Activated B cell treated with CpG ODN at 0.5 μM for 24 hours (primary cell): Measurements from ENCODE around the gene FAM120C. TPM values are rescaled to one million over a fixed set of nuclear protein-coding genes. Genes with fewer than 3 reads are reported as not detected.
A peak's percentile ranks its signal among the peaks of the same experiment; 100 is the strongest.

Experiments used
- ATAC-seq: fragments of 200-7000 bp; cut with Tn5 transposase; one replicate; pipeline ENCODE4 v1.10.0; 2021; ENCODE audit warnings: low read depth, mild to moderate bottlenecking, moderate library complexity
- CTCF ChIA-PET: fragments of 350-600 bp; sonication (Branson Sonifier 250); formaldehyde crosslinking; loops from one replicate; lab custom pipeline; 2021; ENCODE audit warnings: antibody characterized with exemption; lab: Charles Lee
- POLR2A ChIA-PET: fragments of 350-600 bp; sonication (Branson Sonifier 250); formaldehyde crosslinking; loops from one replicate; lab custom pipeline; 2021; ENCODE audit warnings: antibody characterized with exemption; lab: Charles Lee
- DNase-seq: peaks from one replicate; pipeline ENCODE4 v3.0.0; 2022
- H3K27ac Mint-ChIP-seq: one replicate; pipeline ENCODE4 v1.8.0; 2020; ENCODE audit warnings: mixed read lengths
- H3K27me3 Mint-ChIP-seq: one replicate; pipeline ENCODE4 v1.8.0; 2021; ENCODE audit warnings: mixed read lengths
- H3K36me3 Mint-ChIP-seq: one replicate; pipeline ENCODE4 v1.8.0; 2021; ENCODE audit warnings: low read depth, mixed read lengths
- H3K4me1 Mint-ChIP-seq: one replicate; pipeline ENCODE4 v1.8.0; 2021; ENCODE audit warnings: mixed read lengths
- H3K4me3 Mint-ChIP-seq: one replicate; pipeline ENCODE4 v1.8.0; 2020; ENCODE audit warnings: mild to moderate bottlenecking, mixed read lengths
- H3K9me3 Mint-ChIP-seq: one replicate; pipeline ENCODE4 v1.8.0; 2020; ENCODE audit warnings: mixed read lengths
- CTCF ChIP-seq: fragments of 200-600 bp; IDR thresholded peaks from one replicate; pipeline ENCODE4 v1.8.0; 2022; ENCODE audit warnings: antibody characterized with exemption, mild to moderate bottlenecking
- intact Hi-C: fragments of 100-400 bp; cut with micrococcal nuclease; formaldehyde crosslinking; loops from one replicate; pipeline ENCODE4 v1.15.1; 2024
- total RNA-seq: library from RNA; stranded (reverse); gene quantifications from 2 replicates; pipeline ENCODE4 v1.2.3, GENCODE V29; 2022

Gene FAM120C
- total RNA-seq, 1 donor from 2014 or later, result 20.2 TPM

GRCh38 chrX:54063361-54063760 is 119.7 kb downstream of the FAM120C start:
- no peak for DNase-seq
- Mint-ChIP-seq H3K4me1 (no peaks in the 10 kb centered on the region), H3K4me3 (no peak overlapping the region), H3K9me3 (no peaks in the 10 kb centered on the region), H3K27ac (no peak overlapping the region), H3K36me3 (no peaks in the 10 kb centered on the region), H3K27me3 (no peaks in the 10 kb centered on the region)
- no peak for TF ChIP-seq CTCF
- ChIA-PET CTCF (no interaction called here), POLR2A (no interaction called here)
- intact Hi-C loops, result no loop called here
- no peak for ATAC-seq

GRCh38 chrX:54049801-54050200 is 133.3 kb downstream of the FAM120C start:
- H3K27ac Mint-ChIP-seq, result no peak overlapping the region
- no peak for TF ChIP-seq CTCF
- H3K9me3 Mint-ChIP-seq, result no peaks in the 10 kb centered on the region
- no peak for DNase-seq
- peaks cover 9% of the 10 kb centered on the region for H3K4me1 Mint-ChIP-seq
- H3K36me3 Mint-ChIP-seq, result no peaks in the 10 kb centered on the region
- no peak overlapping the region for H3K4me3 Mint-ChIP-seq
- no peaks in the 10 kb centered on the region for H3K27me3 Mint-ChIP-seq
- ChIA-PET CTCF (no interaction called here), POLR2A (no interaction called here)
- intact Hi-C loops, result no loop called here
- no peak for ATAC-seq

- Mint-ChIP-seq H3K27me3 (no peaks in the 10 kb centered on the region), H3K4me3 (no peak overlapping the region), H3K4me1 (peaks cover 10% of the 10 kb centered on the region), H3K9me3 (no peaks in the 10 kb centered on the region), H3K27ac (no peak overlapping the region), H3K36me3 (peaks cover 2% of the 10 kb centered on the region)
- no peak for TF ChIP-seq CTCF
- ATAC-seq, result no peak
- ChIA-PET CTCF (no interaction called here), POLR2A (no interaction called here)
- DNase-seq, result no peak
- intact Hi-C loops, result no loop called here
These were observed 134.6 kb downstream of the FAM120C start for GRCh38 chrX:54048412-54048811.

GRCh38 chrX:54045563-54046228 is 137.4 kb downstream of the FAM120C start:
- DNase-seq (no peak), ATAC-seq (no peak)
- intact Hi-C loops, result loop anchor here (2.0 kb wide), 1 partner anchor 821 kb away; the partner anchor contains the start of gene KDM5C
- H3K27me3 Mint-ChIP-seq, result no peaks in the 10 kb centered on the region
- peaks cover 14% of the 10 kb centered on the region for H3K36me3 Mint-ChIP-seq
- no peak for TF ChIP-seq CTCF
- H3K27ac Mint-ChIP-seq, result peak overlapping the region; percentile 96
- CTCF ChIA-PET, result no interaction called here
- H3K4me3 Mint-ChIP-seq, result no peak overlapping the region
- H3K4me1 Mint-ChIP-seq, result peaks cover 15% of the 10 kb centered on the region
- H3K9me3 Mint-ChIP-seq, result no peaks in the 10 kb centered on the region
- POLR2A ChIA-PET, result interaction anchor here (1.4 to 4.2 kb wide), 5 partner anchors 137 to 954 kb away, joined by 8 to 37 read pairs (median 25); partner anchors contain the start of genes APEX2, FAM120C, GNL3L and HUWE1

GRCh38 chrX:54044877-54045338 is 138.1 kb downstream of the FAM120C start:
- intact Hi-C loops, result loop anchor here (1.0 to 5.0 kb wide), 12 partner anchors 138 to 1116 kb away; partner anchors contain the start of genes APEX2, FAM120C, GNL3L and KDM5C
- Mint-ChIP-seq H3K4me1 (peaks cover 15% of the 10 kb centered on the region), H3K4me3 (peak overlapping the region; percentile 92), H3K9me3 (no peaks in the 10 kb centered on the region), H3K27ac (peak overlapping the region; percentile 96), H3K36me3 (peaks cover 18% of the 10 kb centered on the region), H3K27me3 (no peaks in the 10 kb centered on the region)
- ATAC-seq, result no peak
- ChIA-PET CTCF (no interaction called here), POLR2A (interaction anchor here (0.6 to 4.2 kb wide), 14 partner anchors 138 to 1673 kb away, joined by 3 to 37 read pairs (median 9); partner anchors contain the start of genes APEX2, FAM120C, GNL3L and HUWE1)
- no peak for DNase-seq
- no peak for TF ChIP-seq CTCF
